Measurements from ENCODE around the gene ZNF136.

Gene ZNF136

GRCh38 chr19:12194827-12195731, 32.2 kb downstream of the ZNF136 start:
- no peak for DNase-seq

GRCh38 chr19:12198136-12198535, 35.2 kb downstream of the ZNF136 start:
- no peak for DNase-seq

GRCh38 chr19:12199757-12200419, 37.0 kb downstream of the ZNF136 start:
- no peak for DNase-seq

- DNase-seq = peak; percentile 0
These were observed 39.4 kb downstream of the ZNF136 start for GRCh38 chr19:12202250-12202649.

- no peak for DNase-seq
These were observed 42.4 kb downstream of the ZNF136 start for GRCh38 chr19:12205296-12205695.

- no peak for DNase-seq
These were observed 45.3 kb downstream of the ZNF136 start for GRCh38 chr19:12208221-12208620.

- DNase-seq = no peak
These were observed 54.4 kb downstream of the ZNF136 start for GRCh38 chr19:12217332-12217731.

GRCh38 chr19:12222980-12223630, 60.2 kb downstream of the ZNF136 start:
- no peak for DNase-seq

GRCh38 chr19:12224676-12225075, 61.8 kb downstream of the ZNF136 start:
- DNase-seq = no peak

GRCh38 chr19:12229990-12230389, 67.1 kb downstream of the ZNF136 start:
- DNase-seq = no peak

GRCh38 chr19:12230751-12231733, 68.1 kb downstream of the ZNF136 start:
- no peak for DNase-seq

GRCh38 chr19:12232961-12233360, 70.1 kb downstream of the ZNF136 start:
- no peak for DNase-seq

- DNase-seq = no peak
These were observed 74.4 kb downstream of the ZNF136 start for GRCh38 chr19:12237143-12237839.

Measured in NCI-H526 treated with DMSO at 0.1 percent for 48 hours (cell line).